HG02981 (cell line): Measurements from ENCODE around the gene LEAP2.

Experiments
- ATAC-seq: cut with Tn5 transposase; IDR thresholded peaks from one replicate; pipeline ENCODE4 v1.9.1; 2021; ENCODE audit warnings: mild to moderate bottlenecking, moderate library complexity; ENCODE audit not compliant: unreplicated experiment

The LEAP2 gene, protein sequence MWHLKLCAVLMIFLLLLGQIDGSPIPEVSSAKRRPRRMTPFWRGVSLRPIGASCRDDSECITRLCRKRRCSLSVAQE

DNA sequence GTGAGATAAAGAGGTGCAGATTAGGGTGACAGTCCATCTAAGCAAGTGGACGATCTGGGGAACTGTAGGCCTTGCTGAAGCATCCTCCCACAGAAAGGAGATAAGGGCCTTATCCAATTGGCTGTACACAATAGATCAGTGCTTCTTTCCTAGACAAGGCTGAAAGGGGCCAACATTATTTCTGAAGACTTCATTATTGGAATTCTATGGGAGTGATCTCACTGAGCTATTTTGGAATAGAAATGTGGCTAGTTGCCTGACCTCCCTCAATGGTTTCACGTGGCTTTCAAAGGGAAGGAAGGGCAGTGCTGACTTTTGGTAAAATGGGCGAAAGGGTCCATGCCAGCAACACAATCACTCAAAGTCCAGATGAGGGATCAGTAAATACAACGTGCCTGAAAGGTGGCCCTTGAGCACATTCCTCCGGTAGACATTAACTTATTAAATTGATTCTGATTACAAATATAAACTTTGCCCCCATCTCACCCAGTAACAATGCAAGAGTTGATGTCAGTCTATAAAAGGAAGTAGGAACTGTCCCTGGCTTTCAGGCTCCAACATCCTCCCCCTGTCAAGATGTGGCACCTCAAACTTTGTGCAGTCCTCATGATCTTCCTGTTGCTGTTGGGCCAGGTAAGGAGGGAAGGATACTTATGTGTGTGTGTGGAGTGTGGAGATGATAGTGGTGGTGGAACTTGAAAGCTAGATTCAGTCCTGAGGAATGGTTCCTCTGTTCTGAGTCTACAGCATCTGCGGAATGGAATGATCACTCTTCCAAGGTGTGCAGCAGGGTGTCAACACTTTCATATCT lies at the start of gene LEAP2:
Gene LEAP2 (plus strand): TSS at position 550 of the 811 bp plus-strand sequence. CDS start 27 bp downstream, at position 577.
- no peak for ATAC-seq

DNA sequence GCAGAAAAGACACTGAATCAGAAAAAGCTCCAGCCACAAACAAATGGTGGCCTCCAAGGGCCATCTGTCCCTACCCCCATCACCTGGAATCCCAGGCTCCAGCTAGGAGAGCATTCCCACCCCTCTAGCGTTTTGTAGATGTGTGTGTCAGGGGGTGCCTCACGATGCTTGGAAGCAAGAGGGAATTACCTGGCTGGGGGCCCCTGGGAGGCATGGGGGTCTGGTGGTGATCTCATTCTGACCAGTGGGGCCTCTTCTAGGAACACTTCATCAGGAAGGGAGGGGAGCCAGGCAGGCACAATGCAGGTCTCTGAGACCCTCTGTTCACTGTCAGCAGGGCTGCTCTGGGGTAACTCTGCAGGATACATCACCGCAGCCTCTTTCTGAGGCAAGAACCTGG lies 49.0 kb upstream of the LEAP2 start:
- ATAC-seq: no peak

- ATAC-seq: no peak
Measured at GRCh38 chr5:132825033-132825833, 48.2 kb upstream of the LEAP2 start.

DNA sequence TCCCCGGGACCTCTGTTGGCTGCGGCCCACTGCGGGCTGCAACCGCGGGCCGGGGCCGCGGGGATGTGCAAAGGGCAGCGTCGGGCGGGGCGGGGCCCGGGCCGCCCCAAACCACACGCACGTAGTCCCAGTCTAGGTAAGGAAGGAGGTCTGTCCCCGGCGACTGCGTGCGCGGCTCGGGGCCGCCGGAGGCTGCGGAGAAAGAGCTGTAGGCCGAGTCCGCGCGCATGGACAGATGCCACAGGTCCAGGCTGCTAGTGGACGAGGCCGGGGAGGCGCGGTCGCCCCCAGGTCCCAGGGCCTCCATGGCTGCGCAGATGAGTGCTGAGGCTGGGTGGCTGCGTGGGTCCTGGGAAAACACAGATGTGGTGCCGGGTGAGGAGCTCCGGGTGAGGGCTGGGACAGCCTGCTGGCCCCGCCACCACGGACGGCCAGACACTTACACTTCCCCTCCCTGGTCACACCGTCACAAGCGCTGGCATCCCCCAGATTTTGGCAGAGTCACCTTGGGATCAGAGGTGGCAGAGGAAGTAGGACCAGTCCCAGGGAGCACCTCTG lies 47.6 kb upstream of the LEAP2 start:
- ATAC-seq: no peak

- ATAC-seq: no peak
Measured at GRCh38 chr5:132826424-132827082, 46.9 kb upstream of the LEAP2 start.

DNA sequence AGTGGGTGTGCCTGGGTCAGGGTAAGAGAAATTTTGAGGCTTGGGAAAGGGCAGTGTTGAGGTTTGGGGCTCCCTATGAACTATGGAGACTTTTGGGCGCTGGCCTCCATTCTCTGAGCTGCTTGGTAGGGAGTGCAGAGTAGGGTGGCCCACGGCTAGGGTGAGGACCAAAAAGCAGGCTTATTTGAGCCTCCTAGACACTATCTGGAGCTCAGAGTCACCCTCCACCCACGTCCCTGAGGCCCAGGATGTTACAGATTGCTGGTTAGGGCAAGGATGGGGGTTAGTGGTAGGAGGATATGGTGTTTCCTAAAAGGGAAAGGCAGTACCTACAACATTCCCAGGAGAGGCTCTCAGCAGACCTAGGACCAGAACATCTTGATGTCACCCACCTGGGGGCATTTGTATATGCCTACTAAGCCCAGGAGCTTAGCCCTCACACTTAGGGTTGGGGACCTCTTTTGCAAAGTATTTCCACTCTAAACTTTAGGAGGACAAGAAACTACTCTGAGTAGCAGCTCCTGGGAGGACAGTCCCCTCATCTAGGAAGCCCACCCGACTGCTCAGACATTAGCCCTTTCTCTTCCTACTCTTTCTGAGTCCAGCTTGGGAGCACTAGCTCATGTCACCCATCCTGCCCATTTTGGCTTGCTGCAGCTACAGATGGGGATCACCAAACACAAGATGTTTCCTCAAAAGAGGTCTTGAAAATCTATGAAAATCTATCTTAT lies 45.4 kb upstream of the LEAP2 start:
- no peak for ATAC-seq

- ATAC-seq: no peak
Measured at GRCh38 chr5:132828846-132829494, 44.5 kb upstream of the LEAP2 start.

DNA sequence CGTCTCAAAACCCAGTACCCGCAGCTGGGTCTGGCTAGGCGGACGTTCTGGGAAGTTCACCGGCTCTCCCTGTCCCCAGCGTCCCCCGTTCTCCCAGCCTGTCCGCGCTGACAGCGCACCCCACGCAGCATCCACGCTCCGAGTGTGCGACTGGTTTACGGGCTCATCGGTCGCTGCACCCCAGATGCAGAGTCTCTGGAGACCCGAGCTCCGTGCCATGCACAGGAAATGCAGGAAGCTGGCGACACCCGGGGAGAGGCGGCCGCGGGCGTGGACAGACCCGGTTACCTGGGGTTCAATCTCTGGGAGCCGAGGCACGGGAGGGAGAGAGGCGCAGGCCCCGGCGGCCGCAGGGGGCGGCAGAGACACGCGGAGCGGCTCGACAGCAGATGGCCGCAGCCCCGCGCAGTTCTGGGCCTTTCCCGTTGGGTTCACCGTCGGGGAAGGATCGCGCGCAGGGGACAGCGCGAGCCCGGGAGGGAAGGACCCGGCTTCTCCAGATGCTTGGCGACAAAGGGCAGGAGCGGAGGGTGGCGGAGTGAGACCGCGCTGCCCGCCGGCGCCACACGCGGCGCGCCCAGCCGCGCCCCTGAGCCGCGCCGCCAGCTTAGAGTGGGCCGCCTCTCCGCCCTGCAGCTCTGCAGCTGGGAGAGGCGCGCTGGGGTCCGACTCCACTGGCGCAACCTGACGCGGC lies 43.6 kb upstream of the LEAP2 start:
- ATAC-seq: peak; percentile 81

DNA sequence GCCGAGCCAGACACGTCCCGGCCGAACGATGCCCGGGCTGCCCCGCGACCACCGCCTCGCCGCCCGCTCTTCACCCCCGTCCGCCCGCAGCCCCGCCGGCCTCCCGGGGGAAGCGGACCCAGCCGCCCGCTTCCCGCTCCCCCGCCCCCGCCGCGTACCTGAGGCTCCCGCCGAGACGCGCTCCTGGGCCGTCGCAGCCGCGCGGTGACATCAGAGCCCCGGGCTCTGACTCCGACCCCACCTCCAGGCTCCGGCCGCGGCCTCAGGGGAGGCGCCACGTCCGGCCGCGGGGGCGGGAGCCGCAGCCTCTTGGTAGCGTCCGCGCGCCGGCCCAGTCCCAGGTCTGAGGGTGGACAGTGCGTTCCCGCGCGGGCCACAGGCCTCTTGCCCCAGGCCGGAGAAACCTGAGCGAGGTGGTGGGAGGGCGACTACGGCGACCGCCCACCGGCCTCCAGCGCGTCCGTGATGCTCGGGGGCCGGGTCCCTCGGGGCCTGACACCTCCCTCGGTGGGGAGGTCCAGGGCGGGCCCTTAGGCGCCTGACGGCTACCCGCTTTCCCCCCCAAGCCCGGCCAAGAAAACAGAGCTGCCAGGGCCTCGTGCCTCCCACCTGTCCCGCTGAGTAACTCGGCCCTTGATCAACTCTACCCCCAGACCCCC lies 42.9 kb upstream of the LEAP2 start, which contains the start of gene SHROOM1:
Gene SHROOM1 (minus strand): TSS at position 212 of the 659 bp plus-strand sequence. CDS start 4,507 bp downstream, outside the sequence.
- peak; percentile 62 for ATAC-seq

- no peak for ATAC-seq
Measured at GRCh38 chr5:132831095-132831860, 42.2 kb upstream of the LEAP2 start.

- ATAC-seq: no peak
Measured at GRCh38 chr5:132832612-132833011, 40.9 kb upstream of the LEAP2 start.

GRCh38 chr5:132834057-132834456 lies 39.4 kb upstream of the LEAP2 start:
- ATAC-seq: no peak

- ATAC-seq: no peak
Measured at GRCh38 chr5:132836852-132837251, 36.6 kb upstream of the LEAP2 start.

GRCh38 chr5:132837868-132838267 lies 35.6 kb upstream of the LEAP2 start:
- ATAC-seq: no peak

DNA sequence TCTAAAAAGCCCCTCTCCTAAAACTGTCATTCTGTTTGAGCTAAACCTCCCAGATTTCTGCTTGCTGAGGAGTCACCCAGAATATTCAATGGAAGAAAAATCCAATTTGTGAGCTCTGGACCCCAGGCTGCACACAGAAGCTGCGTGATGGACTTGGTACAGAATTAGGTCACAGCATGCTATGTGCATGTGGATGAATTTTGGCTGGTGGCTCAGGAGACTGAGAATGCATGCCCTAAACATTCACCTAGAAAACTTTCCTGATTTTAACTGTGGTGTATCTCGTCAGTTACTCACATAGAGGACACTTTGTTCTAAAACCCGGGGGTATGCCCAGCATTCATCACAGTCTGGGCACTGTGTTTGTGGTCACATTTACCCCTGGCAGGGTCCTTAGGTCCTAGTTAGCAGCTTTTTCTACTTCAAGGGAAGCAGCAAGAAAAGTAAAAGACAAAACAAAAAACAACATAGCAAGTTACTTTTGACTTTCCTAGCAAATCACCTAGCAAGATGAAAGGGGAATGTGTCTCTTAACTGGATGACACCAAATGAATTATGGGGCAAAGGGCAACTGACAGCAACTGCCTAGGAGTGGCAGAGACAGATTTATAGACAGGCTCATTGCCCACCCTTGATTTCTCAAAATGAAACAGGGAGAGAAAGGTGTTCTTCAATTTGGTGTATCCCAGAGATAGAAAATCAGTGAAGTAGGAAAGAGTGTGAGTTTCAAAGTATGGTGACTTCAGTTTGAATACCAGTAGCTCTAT lies 34.8 kb upstream of the LEAP2 start:
- ATAC-seq: no peak

GRCh38 chr5:132839426-132840301 lies 33.8 kb upstream of the LEAP2 start:
- ATAC-seq: no peak
